HepG2 (cell line): ENCODE data around the gene PLBD2. TPM values are rescaled to one million over a fixed set of nuclear protein-coding genes. Genes with fewer than 3 reads are reported as not detected.

ENCODE experiments used
- ATAC-seq: fragments of 200-7000 bp; cut with Tn5 transposase; 3 replicates; pipeline ENCODE4 v1.9.1; 2020; ENCODE audit warnings: mild to moderate bottlenecking, moderate library complexity
- BruUV-seq: library from RNA; stranded (reverse); fragments of 400-500 nt; replicated peaks from 2 replicates; lab custom pipeline; 2021; lab: Mats Ljungman, UMichigan
- CTCF ChIA-PET: fragments of 300-600 bp; formaldehyde crosslinking; extraction: SDS; loops from one replicate; lab custom pipeline; 2021; ENCODE audit warnings: low total read pairs, inconsistent platforms, low intra/inter-chr PET ratio; lab: Yijun Ruan, JAX
- POLR2A ChIA-PET: fragments of 350-600 bp; sonication (Branson Sonifier 250); formaldehyde crosslinking; loops from one replicate; lab custom pipeline; 2020; ENCODE audit warnings: antibody characterized with exemption, inconsistent platforms; lab: Yijun Ruan, JAX
- DNase-seq: peaks from one replicate; pipeline ENCODE4 v3.0.0-alpha.2; 2015; ENCODE audit warnings: low spot score
- FAIRE-seq: peaks from 3 replicates; lab custom pipeline; 2011; peaks lifted over from hg19 to GRCh38; lab: Jason Lieb, UNC
- H2AFZ ChIP-seq: one replicate; pipeline ENCODE4 v1.6.1; 2011; ENCODE audit warnings: low read length, inconsistent platforms
- H3K27ac ChIP-seq: fragments of 300-600 bp; 3 replicates; pipeline ENCODE4 v1.8.0; 2011; ENCODE audit warnings: mixed run types, mild to moderate bottlenecking, mixed read lengths, low read length, inconsistent platforms; ENCODE audit not compliant: insufficient read depth; ENCODE audit errors: extremely low read length
- H3K27me3 ChIP-seq, 2 experiments: fragments of 200-600 bp in 1 of 2; 2 replicates in 1 of 2; 3 replicates in 1 of 2; pipeline versions ENCODE4 v1.6.0 to v1.8.0; 2011; ENCODE audit warnings: low read length in 2 of 2, mild to moderate bottlenecking in 2 of 2, moderate library complexity in 2 of 2, inconsistent platforms in 1 of 2; ENCODE audit not compliant: insufficient read depth in 2 of 2, control insufficient read depth in 1 of 2
- H3K36me3 ChIP-seq, 2 experiments: fragments of 200-600 bp in 1 of 2; replicated peaks in 1 of 2; 2 replicates in 1 of 2; 3 replicates in 1 of 2; pipeline versions ENCODE4 v1.5.1 to v1.8.0; 2011; ENCODE audit warnings: low read length in 2 of 2, inconsistent platforms in 1 of 2; ENCODE audit not compliant: insufficient read depth in 2 of 2, control insufficient read depth in 1 of 2
- H3K4me1 ChIP-seq: 2 replicates; pipeline ENCODE4 v1.5.1; 2012; ENCODE audit warnings: low read length, inconsistent platforms; ENCODE audit not compliant: insufficient read depth
- H3K4me2 ChIP-seq: 2 replicates; pipeline ENCODE4 v1.6.0; 2011; ENCODE audit warnings: low read depth, low read length, inconsistent platforms
- H3K4me3 ChIP-seq, 3 experiments: fragments of 200-600 bp in 1 of 3; sonication (generic), shearing (Covaris generic) in 1 of 3; replicated peaks in 1 of 3; 2 replicates each; pipeline ENCODE4 v1.5.1; 2011 to 2016; ENCODE audit warnings: low read length in 3 of 3, inconsistent platforms in 2 of 3, low read depth in 2 of 3, mild to moderate bottlenecking in 2 of 3, control low read depth in 1 of 3, mixed read lengths in 1 of 3; ENCODE audit not compliant: insufficient read depth in 1 of 3
- H3K79me2 ChIP-seq: one replicate; pipeline ENCODE4 v1.6.1; 2011; ENCODE audit warnings: low read length, inconsistent platforms; ENCODE audit not compliant: insufficient read depth
- H3K9ac ChIP-seq: 2 replicates; pipeline ENCODE4 v1.6.0; 2011; ENCODE audit warnings: mild to moderate bottlenecking, low read depth, low read length, inconsistent platforms; ENCODE audit not compliant: insufficient read depth
- H3K9me3 ChIP-seq: 2 replicates; pipeline ENCODE4 v1.5.1; 2012; ENCODE audit warnings: mild to moderate bottlenecking, low read length
- H4K20me1 ChIP-seq: 2 replicates; pipeline ENCODE4 v1.6.0; 2011; ENCODE audit warnings: inconsistent platforms, mild to moderate bottlenecking, low read length, moderate library complexity; ENCODE audit not compliant: insufficient read depth
- CHCHD3 ChIP-seq: sonication (generic); formaldehyde crosslinking; IDR thresholded peaks from 2 replicates; pipeline ENCODE4 v1.8.0; 2022; ENCODE audit warnings: mild to moderate bottlenecking, missing genetic modification reagents, moderate library complexity
- FIP1L1 ChIP-seq: fragments of 200-400 bp; formaldehyde crosslinking; IDR thresholded peaks from 2 replicates; pipeline ENCODE4 v1.6.1; 2018; ENCODE audit warnings: low read depth, mild to moderate bottlenecking, low read length, moderate library complexity, borderline replicate concordance; ENCODE audit not compliant: insufficient read depth
- HCFC1 ChIP-seq: fragments of 150-350 bp; IDR thresholded peaks from 2 replicates; pipeline ENCODE4 v1.6.1; 2014; ENCODE audit warnings: low read depth, low read length
- KAT2B ChIP-seq: fragments of 150-350 bp; IDR thresholded peaks from 2 replicates; pipeline ENCODE4 v1.6.1; 2014; ENCODE audit warnings: low read depth, low read length, borderline replicate concordance
- KDM5B ChIP-seq: sonication (generic); formaldehyde crosslinking; IDR thresholded peaks from 2 replicates; pipeline ENCODE4 v1.4.0; 2020; ENCODE audit warnings: missing genetic modification reagents, mild to moderate bottlenecking, borderline replicate concordance
- NFRKB ChIP-seq: fragments of 450-650 bp; IDR thresholded peaks from 2 replicates; pipeline ENCODE4 v1.6.1; 2017
- SNAPC5 ChIP-seq: sonication (generic); formaldehyde crosslinking; IDR thresholded peaks from 2 replicates; pipeline ENCODE4 v1.8.1; 2023; ENCODE audit warnings: mild to moderate bottlenecking, missing genetic modification reagents, borderline replicate concordance
- ZNF382 ChIP-seq: sonication (generic); formaldehyde crosslinking; IDR thresholded peaks from 2 replicates; pipeline ENCODE4 v1.5.0; 2020; ENCODE audit warnings: missing genetic modification reagents, mild to moderate bottlenecking, borderline replicate concordance
- ZNF432 ChIP-seq: sonication (generic); formaldehyde crosslinking; IDR thresholded peaks from 2 replicates; pipeline ENCODE4 v1.5.0; 2020; ENCODE audit warnings: missing genetic modification reagents, mild to moderate bottlenecking, borderline replicate concordance
- ZNF549 ChIP-seq: sonication (generic); formaldehyde crosslinking; IDR thresholded peaks from 2 replicates; pipeline ENCODE4 v1.5.0; 2020; ENCODE audit warnings: missing genetic modification reagents
- ZNF639 ChIP-seq: conservative IDR thresholded peaks from 2 replicates; pipeline ENCODE4 v1.6.1; 2018; ENCODE audit warnings: missing genetic modification reagents
- WGBS: methylation state at CpG from one replicate; pipeline ENCODE4 v1.1.6; 2017; ENCODE audit warnings: low lambda C conversion rate; 5-methylcytosine and 5-hydroxymethylcytosine counted together
- in situ Hi-C: cut with HindIII; loops from 2 replicates; pipeline ENCODE4 v1.10.0; 2017; ENCODE audit warnings: low pct_unique_long_range_greater_than_20kb; ENCODE audit not compliant: extremely low pct_ligation_motif_present
- intact Hi-C: fragments of 100-400 bp; cut with micrococcal nuclease; formaldehyde crosslinking; loops from one replicate; pipeline ENCODE4 v1.10.0; 2022; ENCODE audit not compliant: unreplicated experiment
- polyA plus RNA-seq, 8 experiments: library from polyadenylated mRNA; depleted of rRNA in 3 of 8; stranded (reverse) in 7 of 8; unstranded in 1 of 8; fragments of >200 nt; fragmentation: Illumina TruSeq in 4 of 8; extraction: Trizol in 4 of 8; gene quantifications; 2 replicates each; pipeline versions ENCODE4 v1.2.1 to v1.2.3, GENCODE V29; 2011 to 2016; ENCODE audit warnings: low read depth in 4 of 8, missing spikeins in 1 of 8, mixed read lengths in 1 of 8; ENCODE audit not compliant: insufficient read depth in 1 of 8
- total RNA-seq, 5 experiments: library from RNA; depleted of rRNA; stranded (reverse); fragments of >200 nt; fragmentation: Illumina TruSeq; extraction: Trizol; gene quantifications; 2 replicates each; pipeline ENCODE4 v1.2.3, GENCODE V29; 2016; ENCODE audit warnings: low read depth in 1 of 5
- TF ChIP-seq, protein P1 (sequence below): sonication (generic); formaldehyde crosslinking; IDR thresholded peaks from 2 replicates; pipeline ENCODE4 v1.5.1; 2020; ENCODE audit warnings: missing genetic modification reagents, mild to moderate bottlenecking, borderline replicate concordance
- TF ChIP-seq, protein P2 (sequence below): sonication (generic); formaldehyde crosslinking; conservative IDR thresholded peaks from 2 replicates; pipeline ENCODE4 v1.4.0; 2020; ENCODE audit warnings: missing genetic modification reagents
- TF ChIP-seq, protein P3 (sequence below): sonication (generic); formaldehyde crosslinking; IDR thresholded peaks from 2 replicates; pipeline ENCODE4 v1.4.0; 2020; ENCODE audit warnings: missing genetic modification reagents

Gene PLBD2
- total and polyA plus RNA-seq, 2 of the 13 experiments (the other 11 are each of a cell fraction or from before 2014, with no cell fraction given): 6.7 to 8.5 TPM

- POLR2A ChIA-PET: no interaction called here
- in situ Hi-C loops: no loop called here
- no TSS peak for BruUV-seq
- no peak for ATAC-seq
- no peaks in the 10 kb centered on the region for H4K20me1 ChIP-seq
- H3K9me3 ChIP-seq: no peaks in the 10 kb centered on the region
- no peak overlapping the region for H3K4me2 ChIP-seq
- no peak overlapping the region for H2AFZ ChIP-seq
- CTCF ChIA-PET: no interaction called here
- H3K9ac ChIP-seq: no peak overlapping the region
- no peaks in the 10 kb centered on the region for H3K79me2 ChIP-seq
- H3K36me3 ChIP-seq: peaks cover 9 to 30% of the 10 kb centered on the region in 2 experiments; a peak in 3 of 5 replicates
- TF ChIP-seq FIP1L1: no peak
- TF ChIP-seq, protein P1, sequence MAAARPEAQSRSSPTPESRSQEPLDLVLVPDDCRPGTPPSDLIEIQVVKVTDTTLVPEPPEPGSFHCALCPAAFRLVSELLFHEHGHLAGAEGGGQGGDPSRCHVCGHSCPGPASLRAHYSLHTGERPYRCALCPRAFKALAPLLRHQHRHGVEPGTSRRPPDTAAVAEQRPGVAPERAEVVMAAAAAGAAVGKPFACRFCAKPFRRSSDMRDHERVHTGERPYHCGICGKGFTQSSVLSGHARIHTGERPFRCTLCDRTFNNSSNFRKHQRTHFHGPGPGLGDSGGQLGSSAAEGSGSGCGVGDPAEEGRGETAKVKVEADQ (CRISPR knock-in tag): no peak
- no peak for TF ChIP-seq HCFC1
- no peak for TF ChIP-seq KDM5B (CRISPR knock-in tag)
- TF ChIP-seq, protein P2, sequence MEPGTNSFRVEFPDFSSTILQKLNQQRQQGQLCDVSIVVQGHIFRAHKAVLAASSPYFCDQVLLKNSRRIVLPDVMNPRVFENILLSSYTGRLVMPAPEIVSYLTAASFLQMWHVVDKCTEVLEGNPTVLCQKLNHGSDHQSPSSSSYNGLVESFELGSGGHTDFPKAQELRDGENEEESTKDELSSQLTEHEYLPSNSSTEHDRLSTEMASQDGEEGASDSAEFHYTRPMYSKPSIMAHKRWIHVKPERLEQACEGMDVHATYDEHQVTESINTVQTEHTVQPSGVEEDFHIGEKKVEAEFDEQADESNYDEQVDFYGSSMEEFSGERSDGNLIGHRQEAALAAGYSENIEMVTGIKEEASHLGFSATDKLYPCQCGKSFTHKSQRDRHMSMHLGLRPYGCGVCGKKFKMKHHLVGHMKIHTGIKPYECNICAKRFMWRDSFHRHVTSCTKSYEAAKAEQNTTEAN: no peak
- no peak for TF ChIP-seq SNAPC5 (CRISPR knock-in tag)
- no peak for TF ChIP-seq ZNF549 (CRISPR knock-in tag)
- no peak for TF ChIP-seq CHCHD3 (CRISPR knock-in tag)
- no peak for TF ChIP-seq NFRKB
- no peak for TF ChIP-seq ZNF639 (CRISPR knock-in tag)
- no peak for TF ChIP-seq ZNF382 (CRISPR knock-in tag)
- no peak for TF ChIP-seq ZNF432 (CRISPR knock-in tag)
- TF ChIP-seq KAT2B: no peak
- TF ChIP-seq, protein P3, sequence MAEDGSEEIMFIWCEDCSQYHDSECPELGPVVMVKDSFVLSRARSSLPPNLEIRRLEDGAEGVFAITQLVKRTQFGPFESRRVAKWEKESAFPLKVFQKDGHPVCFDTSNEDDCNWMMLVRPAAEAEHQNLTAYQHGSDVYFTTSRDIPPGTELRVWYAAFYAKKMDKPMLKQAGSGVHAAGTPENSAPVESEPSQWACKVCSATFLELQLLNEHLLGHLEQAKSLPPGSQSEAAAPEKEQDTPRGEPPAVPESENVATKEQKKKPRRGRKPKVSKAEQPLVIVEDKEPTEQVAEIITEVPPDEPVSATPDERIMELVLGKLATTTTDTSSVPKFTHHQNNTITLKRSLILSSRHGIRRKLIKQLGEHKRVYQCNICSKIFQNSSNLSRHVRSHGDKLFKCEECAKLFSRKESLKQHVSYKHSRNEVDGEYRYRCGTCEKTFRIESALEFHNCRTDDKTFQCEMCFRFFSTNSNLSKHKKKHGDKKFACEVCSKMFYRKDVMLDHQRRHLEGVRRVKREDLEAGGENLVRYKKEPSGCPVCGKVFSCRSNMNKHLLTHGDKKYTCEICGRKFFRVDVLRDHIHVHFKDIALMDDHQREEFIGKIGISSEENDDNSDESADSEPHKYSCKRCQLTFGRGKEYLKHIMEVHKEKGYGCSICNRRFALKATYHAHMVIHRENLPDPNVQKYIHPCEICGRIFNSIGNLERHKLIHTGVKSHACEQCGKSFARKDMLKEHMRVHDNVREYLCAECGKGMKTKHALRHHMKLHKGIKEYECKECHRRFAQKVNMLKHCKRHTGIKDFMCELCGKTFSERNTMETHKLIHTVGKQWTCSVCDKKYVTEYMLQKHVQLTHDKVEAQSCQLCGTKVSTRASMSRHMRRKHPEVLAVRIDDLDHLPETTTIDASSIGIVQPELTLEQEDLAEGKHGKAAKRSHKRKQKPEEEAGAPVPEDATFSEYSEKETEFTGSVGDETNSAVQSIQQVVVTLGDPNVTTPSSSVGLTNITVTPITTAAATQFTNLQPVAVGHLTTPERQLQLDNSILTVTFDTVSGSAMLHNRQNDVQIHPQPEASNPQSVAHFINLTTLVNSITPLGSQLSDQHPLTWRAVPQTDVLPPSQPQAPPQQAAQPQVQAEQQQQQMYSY: no peak
- no peaks in the 10 kb centered on the region for H3K27me3 ChIP-seq
- H3K4me1 ChIP-seq: no peaks in the 10 kb centered on the region
- intact Hi-C loops: no loop called here
- DNase-seq: no peak
- no peak overlapping the region for H3K27ac ChIP-seq
- H3K4me3 ChIP-seq: no peak overlapping the region
- WGBS: 93% methylated on average over 4 of the region's 7 CpGs
- FAIRE-seq: no peak
Observed at GRCh38 chr12:113370923-113371682, 12.7 kb downstream of the PLBD2 start.
